Spinal cord (tissue), 10 donors: ENCODE results near the gene JSRP1. TPM values are rescaled to one million over a fixed set of nuclear protein-coding genes. Genes with fewer than 3 reads are reported as not detected.

Experiments used
- DNase-seq, 6 donors: peaks; one replicate each; pipeline versions ENCODE4 v3.0.0 to v3.0.0-alpha.2; 2013 to 2015; ENCODE audit warnings: low spot score in 6 of 6, low read depth in 4 of 6
- H3K27ac ChIP-seq: one replicate; pipeline ENCODE4 v1.5.1; 2013; ENCODE audit warnings: low read depth, low read length, control low read depth
- H3K27me3 ChIP-seq: one replicate; pipeline ENCODE4 v1.6.1; 2013; ENCODE audit warnings: low read length; ENCODE audit not compliant: control insufficient read depth, insufficient read depth
- H3K36me3 ChIP-seq: one replicate; pipeline ENCODE4 v1.6.1; 2013; ENCODE audit warnings: low read length; ENCODE audit not compliant: control insufficient read depth, insufficient read depth
- H3K4me1 ChIP-seq: one replicate; pipeline ENCODE4 v1.6.1; 2013; ENCODE audit warnings: low read length; ENCODE audit not compliant: control insufficient read depth, insufficient read depth
- H3K4me3 ChIP-seq: one replicate; pipeline ENCODE4 v1.5.1; 2013; ENCODE audit warnings: low read depth, low read length, control low read depth
- H3K9me3 ChIP-seq: one replicate; pipeline ENCODE4 v1.6.1; 2013; ENCODE audit warnings: low read length; ENCODE audit not compliant: control insufficient read depth, insufficient read depth
- WGBS: methylation state at CpG from one replicate; pipeline ENCODE4 v1.1.5; 2013; ENCODE audit warnings: missing lambda C conversion rate; ENCODE audit not compliant: insufficient coverage; 5-methylcytosine and 5-hydroxymethylcytosine counted together
- polyA plus RNA-seq, 2 donors: library from polyadenylated mRNA; unstranded; fragments of 120-200 nt; gene quantifications; one replicate each; pipeline ENCODE4 v1.2.1, GENCODE V29; 2013; ENCODE audit not compliant: insufficient read length in 2 of 2
- total RNA-seq, 2 donors: library from RNA; depleted of rRNA in 1 of 2; stranded (reverse); fragments of 120-200 nt in 1 of 2; fragments of >200 nt in 1 of 2; gene quantifications; one replicate each; pipeline versions ENCODE4 v1.2.3 to v1.2.4, GENCODE V29; 2013 to 2014
- donor health status: healthy.

The JSRP1 gene
- total and polyA plus RNA-seq, 4 donors: 0.33 to 0.90 (median 0.72) TPM

- Histone ChIP-seq H3K36me3 (peaks cover 4% of the 10 kb centered on the region), H3K27ac (no peak overlapping the region), H3K27me3 (peaks cover 59% of the 10 kb centered on the region), H3K4me3 (no peak overlapping the region), H3K9me3 (no peaks in the 10 kb centered on the region), H3K4me1 (peaks cover 43% of the 10 kb centered on the region)
- 5% methylated on average over 82 of the region's 82 CpGs for WGBS
- peak in 1 of 6 donors; percentile 8 for DNase-seq
Measured at GRCh38 chr19:2290441-2291184, 34.4 kb upstream of the JSRP1 start.

- H3K4me1 ChIP-seq: peaks cover 36% of the 10 kb centered on the region
- no peak for DNase-seq
- no peak overlapping the region for H3K27ac ChIP-seq
- peaks cover 4% of the 10 kb centered on the region for H3K36me3 ChIP-seq
- no peaks in the 10 kb centered on the region for H3K9me3 ChIP-seq
- H3K27me3 ChIP-seq: peaks cover 59% of the 10 kb centered on the region
- no peak overlapping the region for H3K4me3 ChIP-seq
- WGBS: 4% methylated on average over 69 of the region's 74 CpGs
Measured at GRCh38 chr19:2289714-2290435, 33.7 kb upstream of the JSRP1 start.

- H3K4me1 ChIP-seq: peaks cover 28% of the 10 kb centered on the region
- 72% methylated on average over 26 of the region's 28 CpGs for WGBS
- H3K27me3 ChIP-seq: peaks cover 53% of the 10 kb centered on the region
- H3K36me3 ChIP-seq: peaks cover 4% of the 10 kb centered on the region
- no peak overlapping the region for H3K4me3 ChIP-seq
- no peak for DNase-seq
- H3K9me3 ChIP-seq: no peaks in the 10 kb centered on the region
- no peak overlapping the region for H3K27ac ChIP-seq
Measured at GRCh38 chr19:2288818-2289713, 32.8 kb upstream of the JSRP1 start.

- DNase-seq: no peak
- H3K27me3 ChIP-seq: peaks cover 46% of the 10 kb centered on the region
- peaks cover 4% of the 10 kb centered on the region for H3K36me3 ChIP-seq
- no peaks in the 10 kb centered on the region for H3K9me3 ChIP-seq
- H3K4me3 ChIP-seq: no peak overlapping the region
- H3K27ac ChIP-seq: no peak overlapping the region
- WGBS: 79% methylated on average over 17 of the region's 17 CpGs
- H3K4me1 ChIP-seq: peaks cover 23% of the 10 kb centered on the region
Measured at GRCh38 chr19:2288338-2288817, 32.2 kb upstream of the JSRP1 start.

- Histone ChIP-seq H3K27ac (no peak overlapping the region), H3K36me3 (peaks cover 4% of the 10 kb centered on the region), H3K9me3 (no peaks in the 10 kb centered on the region), H3K4me3 (no peak overlapping the region), H3K27me3 (peaks cover 52% of the 10 kb centered on the region), H3K4me1 (peaks cover 23% of the 10 kb centered on the region)
- DNase-seq: no peak
- 82% methylated on average over 13 of the region's 13 CpGs for whole genome bisulfite sequencing
Measured at GRCh38 chr19:2287585-2288337, 31.5 kb upstream of the JSRP1 start.

- H3K27ac ChIP-seq: no peak overlapping the region
- H3K4me1 ChIP-seq: peaks cover 34% of the 10 kb centered on the region
- WGBS: 86% methylated on average over 17 of the region's 20 CpGs
- H3K4me3 ChIP-seq: no peak overlapping the region
- peaks cover 4% of the 10 kb centered on the region for H3K36me3 ChIP-seq
- no peak for DNase-seq
- H3K9me3 ChIP-seq: no peaks in the 10 kb centered on the region
- peaks cover 55% of the 10 kb centered on the region for H3K27me3 ChIP-seq
Measured at GRCh38 chr19:2286402-2287140, 30.4 kb upstream of the JSRP1 start.

DNA sequence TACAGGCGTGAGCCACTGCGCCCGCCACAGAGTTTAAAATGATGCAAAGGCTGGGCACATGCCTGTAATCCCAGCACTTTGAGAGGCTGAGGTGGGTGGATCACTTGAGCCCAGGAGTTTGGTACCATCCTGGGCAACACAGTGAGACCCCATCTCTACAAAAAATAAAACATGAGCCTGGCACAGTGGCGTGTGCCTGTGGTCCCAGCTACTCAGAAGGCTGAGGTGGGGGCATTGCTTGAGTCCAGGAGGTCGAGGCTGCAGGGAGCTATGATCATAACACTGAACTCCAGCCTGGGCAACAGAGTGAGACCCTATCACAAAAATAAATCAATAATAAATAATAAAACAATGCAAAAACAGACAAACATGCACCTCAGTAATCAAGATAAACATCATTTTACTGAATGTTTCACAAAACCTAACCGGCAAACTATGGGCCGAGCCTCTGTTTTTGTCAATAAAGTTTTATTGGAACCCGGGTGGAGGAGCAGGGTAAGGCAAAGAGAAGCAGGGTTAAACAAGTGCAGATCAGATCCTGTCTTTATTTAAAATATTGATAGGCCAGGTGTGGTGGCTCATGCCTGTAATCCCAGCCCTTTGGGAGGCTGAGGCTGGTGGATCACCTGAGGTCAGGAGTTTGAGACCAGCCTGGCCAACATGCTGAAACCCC, 27.8 kb upstream of the JSRP1 start:
- WGBS: 93% methylated on average over 4 of the region's 8 CpGs
- Histone ChIP-seq H3K36me3 (peaks cover 4% of the 10 kb centered on the region), H3K27ac (no peak overlapping the region), H3K4me1 (peaks cover 13% of the 10 kb centered on the region), H3K27me3 (peaks cover 36% of the 10 kb centered on the region), H3K9me3 (no peaks in the 10 kb centered on the region), H3K4me3 (no peak overlapping the region)
- DNase-seq: no peak

GRCh38 chr19:2282862-2283237, 26.6 kb upstream of the JSRP1 start:
- 66% methylated on average over 11 of the region's 11 CpGs for WGBS
- Histone ChIP-seq H3K4me3 (no peak overlapping the region), H3K27ac (no peak overlapping the region), H3K36me3 (peaks cover 12% of the 10 kb centered on the region), H3K4me1 (peaks cover 12% of the 10 kb centered on the region), H3K9me3 (no peaks in the 10 kb centered on the region), H3K27me3 (peaks cover 25% of the 10 kb centered on the region)
- no peak for DNase-seq
